Right atrium auricular region (tissue), 2 donors: ENCODE results near the gene TFF2. TPM values are rescaled to one million over a fixed set of nuclear protein-coding genes. Genes with fewer than 3 reads are reported as not detected.

Experiments used
- DNase-seq: peaks from one replicate; pipeline ENCODE4 v3.0.0-alpha.2; 2019; ENCODE audit warnings: low spot score
- H3K27ac ChIP-seq, 2 donors: fragments of 200-600 bp; sonication (generic); 1 replicate in 1 of 2; 2 replicates in 1 of 2; pipeline ENCODE4 v1.5.1; 2016 to 2019
- H3K27me3 ChIP-seq, 2 donors: fragments of 200-600 bp; sonication (generic); one replicate each; pipeline versions ENCODE4 v1.5.1 to v1.6.0; 2017 to 2019
- H3K36me3 ChIP-seq: fragments of 200-600 bp; sonication (generic); one replicate; pipeline ENCODE4 v1.5.1; 2016
- H3K4me1 ChIP-seq, 2 donors: fragments of 200-600 bp; sonication (generic); one replicate each; pipeline versions ENCODE4 v1.5.1 to v1.6.0; 2017 to 2019
- H3K4me3 ChIP-seq, 2 donors: fragments of 200-600 bp; sonication (generic); 1 replicate in 1 of 2; 2 replicates in 1 of 2; pipeline ENCODE4 v1.5.1; 2017 to 2019; ENCODE audit warnings: mild to moderate bottlenecking in 1 of 2, moderate library complexity in 1 of 2
- H3K9me3 ChIP-seq, 2 donors: fragments of 200-600 bp; sonication (generic); one replicate each; pipeline ENCODE4 v1.5.1; 2019
- CTCF ChIP-seq, 2 donors: fragments of 200-600 bp; sonication (generic); IDR thresholded peaks; one replicate each; pipeline ENCODE4 v1.5.1; 2019; ENCODE audit warnings: antibody characterized with exemption in 2 of 2
- total RNA-seq, 2 donors: library from RNA; depleted of rRNA; stranded (reverse); fragments of >200 nt; gene quantifications; one replicate each; pipeline ENCODE4 v1.1.0, GENCODE V29; 2016

Gene TFF2
- total RNA-seq, 2 donors from 2014 or later: not detected

- Histone ChIP-seq H3K4me1 (no peaks in the 10 kb centered on the region), H3K27me3 (no peaks in the 10 kb centered on the region), H3K9me3 (peaks cover 0 to 11% of the 10 kb centered on the region in 2 donors), H3K36me3 (no peaks in the 10 kb centered on the region), H3K27ac (no peak overlapping the region), H3K4me3 (no peak overlapping the region)
- no peak for TF ChIP-seq CTCF (IDR thresholded peaks at IDR 0.05)
- DNase-seq: no peak
Measured at GRCh38 chr21:42330380-42331371, 20.1 kb downstream of the TFF2 start.

GRCh38 chr21:42324896-42325295 is 25.9 kb downstream of the TFF2 start:
- H3K4me3 ChIP-seq: no peak overlapping the region
- H3K27ac ChIP-seq: no peak overlapping the region
- H3K9me3 ChIP-seq: no peaks in the 10 kb centered on the region
- no peak for DNase-seq
- no peaks in the 10 kb centered on the region for H3K4me1 ChIP-seq
- TF ChIP-seq CTCF (IDR thresholded peaks at IDR 0.05): no peak
- H3K36me3 ChIP-seq: no peaks in the 10 kb centered on the region
- no peaks in the 10 kb centered on the region for H3K27me3 ChIP-seq

- H3K4me1 ChIP-seq: no peaks in the 10 kb centered on the region
- H3K27ac ChIP-seq: no peak overlapping the region
- no peak for TF ChIP-seq CTCF (IDR thresholded peaks at IDR 0.05)
- no peak overlapping the region for H3K4me3 ChIP-seq
- DNase-seq: no peak
- no peaks in the 10 kb centered on the region for H3K36me3 ChIP-seq
- no peaks in the 10 kb centered on the region for H3K9me3 ChIP-seq
- H3K27me3 ChIP-seq: no peaks in the 10 kb centered on the region
Measured at GRCh38 chr21:42321845-42322244, 28.9 kb downstream of the TFF2 start.

- Histone ChIP-seq H3K27ac (no peak overlapping the region), H3K4me3 (no peak overlapping the region), H3K4me1 (no peaks in the 10 kb centered on the region), H3K9me3 (no peaks in the 10 kb centered on the region), H3K27me3 (no peaks in the 10 kb centered on the region), H3K36me3 (no peaks in the 10 kb centered on the region)
- no peak for TF ChIP-seq CTCF (IDR thresholded peaks at IDR 0.05)
- peak; percentile 32 for DNase-seq
Measured at GRCh38 chr21:42321231-42321630, 29.6 kb downstream of the TFF2 start.

- H3K4me1 ChIP-seq: no peaks in the 10 kb centered on the region
- no peaks in the 10 kb centered on the region for H3K36me3 ChIP-seq
- no peak overlapping the region for H3K4me3 ChIP-seq
- H3K27ac ChIP-seq: no peak overlapping the region
- peak; percentile 42 for DNase-seq
- H3K9me3 ChIP-seq: no peaks in the 10 kb centered on the region
- H3K27me3 ChIP-seq: no peaks in the 10 kb centered on the region
- no peak for TF ChIP-seq CTCF (IDR thresholded peaks at IDR 0.05)
Measured at GRCh38 chr21:42320791-42321190, 30.0 kb downstream of the TFF2 start.
